SHP77 (cell line): ENCODE data around the gene KPNA4.
"Not testable (repeated sequence)": the region's sequence is repeated elsewhere in the genome, so short reads cannot be mapped to it uniquely, and the experiment has no call there.

ENCODE experiments used
- DNase-seq, 2 experiments: peaks; one replicate each; lab custom pipeline; 2025; lab: John Stamatoyannopoulos, UW

KPNA4 gene

DNA sequence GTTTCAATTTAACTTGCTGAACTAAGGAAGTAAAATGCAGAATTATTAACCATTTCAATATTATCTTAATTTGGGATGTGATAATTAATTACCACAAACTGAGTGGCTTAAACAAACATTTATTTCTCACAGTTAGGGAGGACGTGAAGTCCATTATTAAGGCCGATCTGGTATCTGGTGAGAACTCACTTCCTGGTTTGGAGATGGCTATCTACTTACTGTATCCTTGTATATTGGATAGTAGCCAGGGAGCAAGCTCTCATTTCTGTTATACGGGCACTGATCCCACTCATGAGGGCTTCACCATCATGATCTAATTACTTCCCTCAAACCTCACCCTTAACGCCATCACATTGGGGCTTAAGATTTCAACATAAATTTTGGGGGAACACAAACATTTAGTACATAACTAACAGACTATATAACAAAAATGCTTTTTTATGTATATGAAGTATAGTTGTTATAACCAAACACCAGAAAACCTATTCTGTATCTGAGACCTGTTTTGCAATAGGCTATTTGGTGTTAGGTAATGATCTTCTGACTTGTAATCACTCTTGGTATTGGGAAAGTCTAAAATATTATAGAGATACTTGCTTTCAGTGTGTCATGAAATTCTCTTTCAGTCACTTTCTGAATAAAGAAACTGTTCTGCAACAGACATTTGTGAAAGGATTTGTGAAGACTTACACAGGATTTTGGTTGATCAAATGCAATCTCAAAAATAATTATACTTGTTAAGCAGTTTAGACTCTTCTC lies 4.7 kb upstream of the KPNA4 start:
- DNase-seq, result no peak

GRCh38 chr3:160568989-160569388 lies 3.6 kb upstream of the KPNA4 start:
- no peak for DNase-seq

- no peak for DNase-seq
These were observed 2.4 kb upstream of the KPNA4 start for GRCh38 chr3:160567774-160568173.

GRCh38 chr3:160566499-160566898 lies 1.1 kb upstream of the KPNA4 start:
- no peak for DNase-seq

- DNase-seq, result peak in 1 of 2 experiments; percentile 32
These were observed 376 bp downstream of the KPNA4 start for GRCh38 chr3:160564949-160565441.

DNA sequence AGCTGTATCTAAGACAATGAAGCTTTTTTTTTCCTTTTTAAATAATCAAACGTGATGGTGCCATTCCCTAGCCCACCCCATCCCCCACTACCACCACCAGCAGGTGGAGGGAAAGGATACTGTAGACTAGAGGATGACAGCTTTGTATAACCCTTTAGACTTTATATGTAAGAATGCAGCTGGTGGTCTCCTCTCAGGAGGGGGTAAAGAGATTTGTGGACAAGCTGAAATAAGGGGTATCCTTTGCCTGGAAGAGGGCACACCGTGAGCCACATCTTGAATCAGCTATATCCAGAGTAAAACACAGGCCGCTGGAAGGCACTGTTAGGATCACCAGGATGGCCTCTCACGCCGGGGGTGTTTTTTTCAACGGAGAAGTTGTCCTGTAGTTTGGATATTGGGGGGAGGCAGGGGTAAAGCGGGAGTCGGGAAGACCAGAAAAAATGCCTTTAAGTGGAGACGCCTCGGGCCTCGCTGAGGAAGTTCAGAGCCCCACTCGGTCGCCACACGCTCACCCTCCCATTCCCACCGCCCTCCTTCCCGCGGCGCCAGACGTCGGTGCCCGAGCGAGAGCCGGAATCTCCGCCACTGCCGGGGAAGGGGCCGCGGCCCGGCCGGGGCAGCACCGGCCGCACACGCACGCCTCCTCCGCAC lies 986 bp downstream of the KPNA4 start:
- DNase-seq, result no peak

GRCh38 chr3:160562952-160563351 lies 2.4 kb downstream of the KPNA4 start:
- DNase-seq, result no peak

DNA sequence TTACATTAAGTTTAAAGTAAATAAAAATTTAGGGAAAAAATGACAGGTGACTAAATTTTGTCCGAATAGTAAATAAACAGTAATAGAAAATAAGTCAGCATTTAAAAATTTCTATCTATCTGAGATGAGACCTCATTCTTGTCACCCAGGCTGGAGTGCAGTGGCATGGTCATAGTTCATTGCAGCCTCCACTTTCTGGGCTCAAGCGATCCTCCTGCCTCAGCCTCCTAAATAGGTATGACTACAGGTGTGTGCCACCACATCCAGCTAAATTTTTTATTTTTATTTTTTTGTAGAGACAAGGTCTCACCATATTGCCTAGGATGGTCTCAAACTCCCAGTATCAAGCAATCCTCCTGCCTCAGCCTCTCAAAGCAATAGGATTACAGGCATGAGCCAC lies 7.8 kb downstream of the KPNA4 start:
- no peak for DNase-seq

- DNase-seq, result no peak
These were observed 9.2 kb downstream of the KPNA4 start for GRCh38 chr3:160556141-160556540.

DNA sequence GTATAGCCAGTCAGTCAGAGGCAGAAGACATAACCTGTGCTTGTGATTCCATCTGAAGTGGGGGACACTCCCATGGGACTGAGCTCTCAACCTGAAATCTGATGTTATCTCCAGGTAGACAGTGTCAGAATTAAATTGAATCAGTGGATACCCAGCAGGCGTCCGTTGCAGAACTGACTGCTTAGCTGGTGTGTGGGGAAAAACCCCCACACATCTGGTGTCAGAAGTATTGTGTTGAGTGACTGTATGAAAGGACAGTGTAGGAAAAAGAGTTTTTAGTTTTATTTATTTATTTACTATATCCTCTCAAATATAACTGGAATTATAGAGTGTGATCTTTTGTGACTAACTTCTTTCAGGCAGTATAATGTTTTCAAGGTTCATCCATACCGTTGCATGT lies 10.4 kb downstream of the KPNA4 start:
- DNase-seq, result no peak

- DNase-seq, result no peak
These were observed 11.5 kb downstream of the KPNA4 start for GRCh38 chr3:160553827-160554226.

DNA sequence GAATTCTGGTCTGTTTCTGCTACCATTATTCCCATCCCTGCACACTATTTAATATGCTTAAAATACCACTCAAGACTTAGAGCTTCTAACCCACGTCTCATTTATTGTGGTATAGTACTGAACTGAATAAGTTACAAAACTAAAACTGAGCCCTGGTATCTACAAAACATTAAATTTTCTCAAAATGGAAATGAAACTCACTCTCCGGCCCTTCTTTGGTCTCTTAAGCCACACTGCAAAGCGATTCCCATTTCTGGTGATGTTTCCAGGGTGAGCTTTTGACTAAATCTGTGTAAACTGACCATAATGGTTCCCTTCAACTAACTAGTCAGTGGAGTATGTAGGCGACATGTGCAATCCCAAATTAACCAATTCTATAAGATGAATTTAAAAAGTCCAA lies 18.6 kb downstream of the KPNA4 start:
- DNase-seq, result no peak

GRCh38 chr3:160545504-160545871 lies 19.9 kb downstream of the KPNA4 start:
- no peak for DNase-seq

- no peak for DNase-seq
These were observed 20.4 kb downstream of the KPNA4 start for GRCh38 chr3:160544844-160545503.

GRCh38 chr3:160540551-160540950 lies 24.8 kb downstream of the KPNA4 start:
- DNase-seq, result no peak

GRCh38 chr3:160538895-160539294 lies 26.5 kb downstream of the KPNA4 start:
- DNase-seq, result no peak

- no peak for DNase-seq
These were observed 27.6 kb downstream of the KPNA4 start for GRCh38 chr3:160537729-160538128.

GRCh38 chr3:160532371-160532770 lies 33.0 kb downstream of the KPNA4 start:
- no peak for DNase-seq

DNA sequence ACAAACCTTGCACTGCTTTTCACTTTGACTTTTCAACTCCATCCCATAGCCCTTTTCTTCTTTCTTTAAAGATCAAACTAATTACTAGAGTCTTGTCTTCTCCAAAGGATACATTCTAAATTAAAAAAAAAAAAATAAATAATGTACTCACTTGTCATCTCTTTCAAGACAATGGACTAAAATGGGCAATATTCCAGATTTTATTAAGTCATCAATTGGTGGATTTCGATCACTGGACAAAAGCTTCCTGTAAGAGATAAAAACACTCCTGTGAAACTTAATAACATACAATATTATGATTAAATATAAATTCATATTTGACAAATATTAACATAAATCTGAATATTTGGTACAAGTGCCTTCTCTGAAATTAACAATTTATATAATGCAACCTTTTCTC lies 34.1 kb downstream of the KPNA4 start:
- no peak for DNase-seq

GRCh38 chr3:160516391-160516790 lies 49.0 kb downstream of the KPNA4 start:
- not testable (repeated sequence) for DNase-seq

- DNase-seq, result no peak
These were observed 64.0 kb downstream of the KPNA4 start for GRCh38 chr3:160501325-160501724.

GRCh38 chr3:160498202-160498601 lies 67.2 kb downstream of the KPNA4 start:
- DNase-seq, result no peak

GRCh38 chr3:160490166-160490565 lies 75.2 kb downstream of the KPNA4 start:
- no peak for DNase-seq
